Measurements from ENCODE around the gene APOC4.
"Not testable (repeated sequence)": the region's sequence is repeated elsewhere in the genome, so short reads cannot be mapped to it uniquely, and the experiment has no call there.

The APOC4 gene

GRCh38 chr19:44908074-44908835 is 33.8 kb upstream of the APOC4 start:
- H3K4me1 ChIP-seq (ENCODE audit: insufficient read depth, low read length) = peaks cover 19% of the 10 kb centered on the region
- H3K9ac ChIP-seq (ENCODE audit: low read depth, low read length) = no peak overlapping the region
- peaks cover 16% of the 10 kb centered on the region for H3K36me3 ChIP-seq (ENCODE audit: insufficient read depth, low read length)
- no peaks in the 10 kb centered on the region for H3K9me3 ChIP-seq (ENCODE audit: control insufficient read depth, insufficient read depth, low read length)

GRCh38 chr19:44908836-44909261 is 33.2 kb upstream of the APOC4 start:
- Histone ChIP-seq H3K9ac (ENCODE audit: low read depth, low read length) (no peak overlapping the region), H3K9me3 (ENCODE audit: control insufficient read depth, insufficient read depth, low read length) (no peaks in the 10 kb centered on the region), H3K36me3 (ENCODE audit: insufficient read depth, low read length) (peaks cover 16% of the 10 kb centered on the region), H3K4me1 (ENCODE audit: insufficient read depth, low read length) (peaks cover 18% of the 10 kb centered on the region)

GRCh38 chr19:44909775-44910174 is 32.3 kb upstream of the APOC4 start:
- H3K4me1 ChIP-seq (ENCODE audit: insufficient read depth, low read length) = peaks cover 14% of the 10 kb centered on the region
- H3K36me3 ChIP-seq (ENCODE audit: insufficient read depth, low read length) = peaks cover 16% of the 10 kb centered on the region
- no peaks in the 10 kb centered on the region for H3K9me3 ChIP-seq (ENCODE audit: control insufficient read depth, insufficient read depth, low read length)
- H3K9ac ChIP-seq (ENCODE audit: low read depth, low read length) = no peak overlapping the region

- Histone ChIP-seq H3K36me3 (ENCODE audit: insufficient read depth, low read length) (peaks cover 12% of the 10 kb centered on the region), H3K4me1 (ENCODE audit: insufficient read depth, low read length) (peaks cover 12% of the 10 kb centered on the region)
- not testable (repeated sequence) for H3K9me3 ChIP-seq (ENCODE audit: control insufficient read depth, insufficient read depth, low read length)
These were observed 30.1 kb upstream of the APOC4 start for GRCh38 chr19:44911896-44912295.

GRCh38 chr19:44912854-44913253 is 29.2 kb upstream of the APOC4 start:
- H3K9ac ChIP-seq (ENCODE audit: low read depth, low read length) = no peak overlapping the region
- H3K4me1 ChIP-seq (ENCODE audit: insufficient read depth, low read length) = peaks cover 12% of the 10 kb centered on the region
- H3K9me3 ChIP-seq (ENCODE audit: control insufficient read depth, insufficient read depth, low read length) = no peaks in the 10 kb centered on the region
- peaks cover 3% of the 10 kb centered on the region; the same call in 1 of the 2 replicates for H3K36me3 ChIP-seq (ENCODE audit: insufficient read depth, low read length)

More at GRCh38 chr19:44911896-44912295, 30.1 kb upstream of the APOC4 start:
- H3K9ac ChIP-seq (ENCODE audit: low read depth, low read length) = not testable (repeated sequence)

GRCh38 chr19:44913512-44914432 is 28.3 kb upstream of the APOC4 start:
- not testable (repeated sequence) for H3K9me3 ChIP-seq (ENCODE audit: control insufficient read depth, insufficient read depth, low read length); H3K36me3 ChIP-seq (ENCODE audit: insufficient read depth, low read length)
- H3K4me1 ChIP-seq (ENCODE audit: insufficient read depth, low read length) = peaks cover 12% of the 10 kb centered on the region
- peak overlapping the region; percentile 66 for H3K9ac ChIP-seq (ENCODE audit: low read depth, low read length)

GRCh38 chr19:44914433-44915206 is 27.4 kb upstream of the APOC4 start, which contains the start of gene APOC1:
TSS of gene APOC1 (plus strand) at chr19:44914608. CDS start at chr19:44914892, 284 bp downstream.
- H3K9me3 ChIP-seq (ENCODE audit: control insufficient read depth, insufficient read depth, low read length); H3K36me3 ChIP-seq (ENCODE audit: insufficient read depth, low read length): not testable (repeated sequence)
- Histone ChIP-seq H3K9ac (ENCODE audit: low read depth, low read length) (peak within 1 kb of the TSS; percentile 66), H3K4me1 (ENCODE audit: insufficient read depth, low read length) (peaks cover 12% of the 10 kb centered on the region)

- Histone ChIP-seq H3K4me1 (ENCODE audit: insufficient read depth, low read length) (peaks cover 15% of the 10 kb centered on the region; the same call in 1 of the 2 replicates), H3K9ac (ENCODE audit: low read depth, low read length) (no peak overlapping the region), H3K9me3 (ENCODE audit: control insufficient read depth, insufficient read depth, low read length) (no peaks in the 10 kb centered on the region), H3K36me3 (ENCODE audit: insufficient read depth, low read length) (no peaks in the 10 kb centered on the region)
These were observed 17.8 kb upstream of the APOC4 start for GRCh38 chr19:44924243-44924725.

- Histone ChIP-seq H3K4me1 (ENCODE audit: insufficient read depth, low read length) (peaks cover 15% of the 10 kb centered on the region; the same call in 1 of the 2 replicates), H3K9ac (ENCODE audit: low read depth, low read length) (no peak overlapping the region), H3K9me3 (ENCODE audit: control insufficient read depth, insufficient read depth, low read length) (no peaks in the 10 kb centered on the region), H3K36me3 (ENCODE audit: insufficient read depth, low read length) (no peaks in the 10 kb centered on the region)
These were observed 16.7 kb upstream of the APOC4 start for GRCh38 chr19:44925114-44925891.

GRCh38 chr19:44926245-44927077 is 15.6 kb upstream of the APOC4 start:
- Histone ChIP-seq H3K9ac (ENCODE audit: low read depth, low read length) (peak overlapping the region; percentile 46; the same call in 1 of the 2 replicates), H3K4me1 (ENCODE audit: insufficient read depth, low read length) (peaks cover 15% of the 10 kb centered on the region; the same call in 1 of the 2 replicates)
- not testable (repeated sequence) for H3K36me3 ChIP-seq (ENCODE audit: insufficient read depth, low read length); H3K9me3 ChIP-seq (ENCODE audit: control insufficient read depth, insufficient read depth, low read length)

- H3K9ac ChIP-seq (ENCODE audit: low read depth, low read length) = no peak overlapping the region
- H3K36me3 ChIP-seq (ENCODE audit: insufficient read depth, low read length) = no peaks in the 10 kb centered on the region
- H3K4me1 ChIP-seq (ENCODE audit: insufficient read depth, low read length) = peaks cover 15% of the 10 kb centered on the region; the same call in 1 of the 2 replicates
- H3K9me3 ChIP-seq (ENCODE audit: control insufficient read depth, insufficient read depth, low read length) = no peaks in the 10 kb centered on the region
These were observed 14.3 kb upstream of the APOC4 start for GRCh38 chr19:44927746-44928145.

GRCh38 chr19:44930088-44930487 is 11.9 kb upstream of the APOC4 start:
- H3K9me3 ChIP-seq (ENCODE audit: control insufficient read depth, insufficient read depth, low read length) = no peaks in the 10 kb centered on the region
- H3K9ac ChIP-seq (ENCODE audit: low read depth, low read length) = no peak overlapping the region
- peaks cover 9% of the 10 kb centered on the region; the same call in 1 of the 2 replicates for H3K4me1 ChIP-seq (ENCODE audit: insufficient read depth, low read length)
- H3K36me3 ChIP-seq (ENCODE audit: insufficient read depth, low read length) = no peaks in the 10 kb centered on the region

Measured in ES-I3 (cell line).